KMS-11 (cell line): ENCODE measurements around the gene TLR2.

ENCODE experiments used
- H2AFZ ChIP-seq: fragments of 200-600 bp; sonication (generic); 2 replicates; pipeline ENCODE4 v1.6.1; 2016; ENCODE audit warnings: antibody characterized with exemption, mixed run types, low read depth
- H3K27ac ChIP-seq: fragments of 200-600 bp; sonication (generic); 2 replicates; pipeline ENCODE4 v1.6.1; 2016; ENCODE audit warnings: mild to moderate bottlenecking, mixed run types
- H3K27me3 ChIP-seq: fragments of 200-600 bp; sonication (generic); 2 replicates; pipeline ENCODE4 v1.6.1; 2017; ENCODE audit warnings: mild to moderate bottlenecking, low read depth, mixed run types, moderate library complexity; ENCODE audit not compliant: insufficient read depth
- H3K36me3 ChIP-seq: fragments of 200-600 bp; sonication (generic); 2 replicates; pipeline ENCODE4 v1.6.1; 2017; ENCODE audit warnings: mild to moderate bottlenecking, mixed run types; ENCODE audit not compliant: insufficient read depth
- H3K4me1 ChIP-seq: fragments of 200-600 bp; sonication (generic); 2 replicates; pipeline ENCODE4 v1.6.1; 2016; ENCODE audit warnings: mild to moderate bottlenecking, low read depth, mixed run types; ENCODE audit not compliant: poor library complexity, severe bottlenecking
- H3K4me2 ChIP-seq: fragments of 200-600 bp; sonication (generic); 2 replicates; pipeline ENCODE4 v1.7.0; 2016; ENCODE audit warnings: mild to moderate bottlenecking, mixed run types
- H3K4me3 ChIP-seq: fragments of 200-600 bp; sonication (generic); IDR thresholded peaks from 2 replicates; pipeline ENCODE4 v1.6.1; 2017; ENCODE audit warnings: low read depth, low read length, mixed read lengths; ENCODE audit not compliant: insufficient read depth
- H3K79me2 ChIP-seq: fragments of 200-600 bp; sonication (generic); 2 replicates; pipeline ENCODE4 v1.6.1; 2016; ENCODE audit warnings: low read depth, mixed run types; ENCODE audit not compliant: insufficient read depth
- H3K9ac ChIP-seq: fragments of 200-600 bp; sonication (generic); 2 replicates; pipeline ENCODE4 v1.6.1; 2016; ENCODE audit warnings: mild to moderate bottlenecking, mixed run types
- H4K20me1 ChIP-seq: fragments of 200-600 bp; sonication (generic); 2 replicates; pipeline ENCODE4 v1.6.1; 2016; ENCODE audit warnings: mild to moderate bottlenecking, mixed run types; ENCODE audit not compliant: insufficient read depth
- CTCF ChIP-seq: fragments of 200-600 bp; sonication (generic); conservative IDR thresholded peaks from 2 replicates; pipeline ENCODE4 v1.6.1; 2017; ENCODE audit warnings: low read depth, mild to moderate bottlenecking, antibody characterized with exemption, low read length, moderate library complexity, mixed read lengths

TLR2 gene

GRCh38 chr4:153638011-153638410, 46.1 kb upstream of the TLR2 start:
- no peak overlapping the region for H3K4me3 ChIP-seq
- H3K27me3 ChIP-seq, result no peaks in the 10 kb centered on the region
- H3K9ac ChIP-seq, result no peak overlapping the region
- no peak overlapping the region for H2AFZ ChIP-seq
- H3K4me2 ChIP-seq, result no peak overlapping the region
- no peaks in the 10 kb centered on the region for H3K79me2 ChIP-seq
- TF ChIP-seq CTCF, result no peak
- H4K20me1 ChIP-seq, result no peaks in the 10 kb centered on the region
- no peak overlapping the region for H3K27ac ChIP-seq
- H3K4me1 ChIP-seq, result no peaks in the 10 kb centered on the region
- no peaks in the 10 kb centered on the region for H3K36me3 ChIP-seq

GRCh38 chr4:153638999-153639398, 45.1 kb upstream of the TLR2 start:
- no peak overlapping the region for H3K4me3 ChIP-seq
- no peaks in the 10 kb centered on the region for H3K36me3 ChIP-seq
- H4K20me1 ChIP-seq, result no peaks in the 10 kb centered on the region
- no peak overlapping the region for H2AFZ ChIP-seq
- peaks cover 6% of the 10 kb centered on the region for H3K4me1 ChIP-seq
- no peak overlapping the region for H3K27ac ChIP-seq
- no peaks in the 10 kb centered on the region for H3K79me2 ChIP-seq
- H3K4me2 ChIP-seq, result no peak overlapping the region
- H3K9ac ChIP-seq, result no peak overlapping the region
- no peak for TF ChIP-seq CTCF
- H3K27me3 ChIP-seq, result no peaks in the 10 kb centered on the region

- TF ChIP-seq CTCF, result no peak
Observed at GRCh38 chr4:153639833-153640802, 44.0 kb upstream of the TLR2 start.

GRCh38 chr4:153641532-153641931, 42.5 kb upstream of the TLR2 start:
- H3K36me3 ChIP-seq, result no peaks in the 10 kb centered on the region
- H4K20me1 ChIP-seq, result no peaks in the 10 kb centered on the region
- no peak overlapping the region for H3K9ac ChIP-seq
- no peaks in the 10 kb centered on the region for H3K27me3 ChIP-seq
- H3K4me3 ChIP-seq, result no peak overlapping the region
- TF ChIP-seq CTCF, result no peak
- no peak overlapping the region for H2AFZ ChIP-seq
- H3K4me2 ChIP-seq, result no peak overlapping the region
- H3K79me2 ChIP-seq, result no peaks in the 10 kb centered on the region
- peaks cover 6% of the 10 kb centered on the region for H3K4me1 ChIP-seq
- H3K27ac ChIP-seq, result no peak overlapping the region

More at GRCh38 chr4:153639833-153640802, 44.0 kb upstream of the TLR2 start:
- H3K27me3 ChIP-seq, result no peaks in the 10 kb centered on the region
- no peaks in the 10 kb centered on the region for H4K20me1 ChIP-seq
- no peaks in the 10 kb centered on the region for H3K79me2 ChIP-seq
- H3K36me3 ChIP-seq, result no peaks in the 10 kb centered on the region
- H3K9ac ChIP-seq, result no peak overlapping the region
- no peak overlapping the region for H3K27ac ChIP-seq
- peaks cover 6% of the 10 kb centered on the region for H3K4me1 ChIP-seq
- H3K4me3 ChIP-seq, result no peak overlapping the region
- no peak overlapping the region for H3K4me2 ChIP-seq
- H2AFZ ChIP-seq, result no peak overlapping the region
